Endothelial cell of umbilical vein (primary cell): ENCODE results near the gene PPM1H. TPM values are rescaled to one million over a fixed set of nuclear protein-coding genes. Genes with fewer than 3 reads are reported as not detected.
"Not testable (repeated sequence)": the region's sequence is repeated elsewhere in the genome, so short reads cannot be mapped to it uniquely, and the experiment has no call there.

Experiments used
- BruUV-seq: library from RNA; stranded (reverse); fragments of 400-500 nt; replicated peaks from 2 replicates; lab custom pipeline; 2021; lab: Mats Ljungman, UMichigan
- CTCF ChIA-PET: fragments of 300-600, 350-600 bp; sonication (Branson Sonifier 250); formaldehyde crosslinking; loops from one replicate; lab custom pipeline; 2021; ENCODE audit warnings: antibody characterized with exemption, inconsistent platforms; lab: Charles Lee
- POLR2A ChIA-PET: fragments of 300-600, 350-600 bp; sonication (Branson Sonifier 250); formaldehyde crosslinking; loops from one replicate; lab custom pipeline; 2021; ENCODE audit warnings: antibody characterized with exemption, inconsistent platforms; lab: Charles Lee
- DNase-seq: peaks from one replicate; pipeline ENCODE4 v3.0.0-alpha.2; 2011; ENCODE audit warnings: low read depth, low spot score
- FAIRE-seq: peaks from 2 replicates; lab custom pipeline; 2011; peaks lifted over from hg19 to GRCh38; lab: Jason Lieb, UNC
- H2AFZ ChIP-seq: 2 replicates; pipeline ENCODE4 v1.6.0; 2012; ENCODE audit warnings: low read depth, low read length, control low read depth, inconsistent platforms
- H3K27ac ChIP-seq: 2 replicates; pipeline ENCODE4 v1.5.1; 2011; ENCODE audit warnings: low read depth, mild to moderate bottlenecking, control low read depth, low read length, moderate library complexity; ENCODE audit not compliant: insufficient read depth
- H3K27me3 ChIP-seq, 2 experiments: 2 replicates each; pipeline versions ENCODE4 v1.6.0 to v1.6.1; 2011; ENCODE audit warnings: low read length in 2 of 2, mixed read lengths in 1 of 2; ENCODE audit not compliant: control insufficient read depth in 2 of 2, insufficient read depth in 2 of 2
- H3K36me3 ChIP-seq, 2 experiments: 2 replicates in 1 of 2; 3 replicates in 1 of 2; pipeline ENCODE4 v1.5.1; 2011; ENCODE audit warnings: low read length in 2 of 2, mild to moderate bottlenecking in 1 of 2, moderate library complexity in 1 of 2; ENCODE audit not compliant: control insufficient read depth in 2 of 2, insufficient read depth in 2 of 2; ENCODE audit errors: extremely low read depth in 1 of 2
- H3K4me1 ChIP-seq: 3 replicates; pipeline ENCODE4 v1.5.1; 2011; ENCODE audit warnings: mild to moderate bottlenecking, low read length; ENCODE audit not compliant: control insufficient read depth, insufficient read depth; ENCODE audit errors: extremely low read depth
- H3K4me2 ChIP-seq: 2 replicates; pipeline ENCODE4 v1.6.1; 2011; ENCODE audit warnings: low read length, control low read depth, mixed read lengths; ENCODE audit not compliant: insufficient read depth
- H3K4me3 ChIP-seq, 3 experiments: fragments of 200-600 bp in 1 of 3; sonication (generic), shearing (Covaris generic) in 1 of 3; replicated peaks in 1 of 3; 2 replicates each; pipeline ENCODE4 v1.5.1; 2011 to 2016; ENCODE audit warnings: control low read depth in 3 of 3, low read length in 3 of 3, mild to moderate bottlenecking in 2 of 3, inconsistent platforms in 1 of 3, low read depth in 1 of 3, moderate library complexity in 1 of 3; ENCODE audit not compliant: insufficient read depth in 1 of 3
- H3K79me2 ChIP-seq: 2 replicates; pipeline ENCODE4 v1.6.0; 2012; ENCODE audit warnings: low read length, inconsistent platforms; ENCODE audit not compliant: control insufficient read depth, insufficient read depth
- H3K9ac ChIP-seq: replicated peaks from 2 replicates; pipeline ENCODE3; 2011; ENCODE audit warnings: low read length, control low read depth; ENCODE audit not compliant: insufficient read depth; ENCODE audit errors: extremely low read depth
- H3K9me1 ChIP-seq: replicated peaks from 3 replicates; pipeline ENCODE4 v1.6.0; 2011; ENCODE audit warnings: mild to moderate bottlenecking, low read length; ENCODE audit not compliant: control insufficient read depth, insufficient read depth; ENCODE audit errors: extremely low read depth
- H3K9me3 ChIP-seq: replicated peaks from 2 replicates; pipeline ENCODE4 v1.5.1; 2012; ENCODE audit warnings: low read length, inconsistent platforms; ENCODE audit not compliant: control insufficient read depth, insufficient read depth
- H4K20me1 ChIP-seq: replicated peaks from 2 replicates; pipeline ENCODE3; 2011; ENCODE audit warnings: mild to moderate bottlenecking, low read length; ENCODE audit not compliant: control insufficient read depth, insufficient read depth; ENCODE audit errors: extremely low read depth
- EZH2 ChIP-seq: IDR thresholded peaks from 2 replicates; pipeline ENCODE4 v1.6.1; 2012; ENCODE audit warnings: borderline replicate concordance, low read depth, mild to moderate bottlenecking, moderate library complexity, low read length, inconsistent platforms; ENCODE audit not compliant: severe bottlenecking
- JUN ChIP-seq: IDR thresholded peaks from 2 replicates; pipeline ENCODE4 v1.6.1; 2011; ENCODE audit warnings: borderline replicate concordance, low read depth; ENCODE audit not compliant: insufficient read length, insufficient read depth
- POLR2A ChIP-seq: IDR thresholded peaks from 2 replicates; pipeline ENCODE4 v1.6.1; 2012; ENCODE audit warnings: low read depth, mild to moderate bottlenecking, control low read depth, low read length
- POLR2AphosphoS5 ChIP-seq: IDR thresholded peaks from 2 replicates; pipeline ENCODE4 v1.6.1; 2012; ENCODE audit warnings: low read depth, mild to moderate bottlenecking, control low read depth, low read length, moderate library complexity; ENCODE audit not compliant: insufficient read depth
- dilution Hi-C: fragments of 300-500 bp; cut with MboI; formaldehyde crosslinking; loops from one replicate; pipeline ENCODE4 v1.15.0; 2019; ENCODE audit warnings: low sequenced_read_pairs; ENCODE audit not compliant: extremely low pct_ligation_motif_present
- intact Hi-C: fragments of 100-400 bp; cut with micrococcal nuclease; formaldehyde crosslinking; loops from one replicate; pipeline ENCODE4 v1.10.0; 2022
- polyA plus RNA-seq, 4 experiments: library from polyadenylated mRNA; depleted of rRNA in 3 of 4; stranded (reverse) in 3 of 4; unstranded in 1 of 4; fragments of >200 nt; gene quantifications; 2 replicates each; pipeline versions ENCODE4 v1.2.1 to v1.2.3, GENCODE V29; 2011 to 2012; ENCODE audit warnings: missing spikeins in 1 of 4
- total RNA-seq: library from RNA; stranded (reverse); gene quantifications from 2 replicates; pipeline ENCODE4 v1.2.3, GENCODE V29; 2021
- TF ChIP-seq, protein P1 (sequence below): IDR thresholded peaks from 2 replicates; pipeline ENCODE4 v1.6.1; 2011; ENCODE audit not compliant: insufficient read depth, insufficient read length
- TF ChIP-seq, protein P2 (sequence below), 2 donors: IDR thresholded peaks; 1 replicate in 1 of 2; 2 replicates in 1 of 2; pipeline ENCODE4 v1.5.1; 2011; ENCODE audit warnings: low read length in 2 of 2, mild to moderate bottlenecking in 2 of 2, moderate library complexity in 2 of 2, control low read depth in 1 of 2, inconsistent platforms in 1 of 2, low read depth in 1 of 2; ENCODE audit not compliant: insufficient read depth in 1 of 2; ENCODE audit errors: extremely low read depth in 1 of 2

The PPM1H gene
- total and polyA plus RNA-seq, 2 donors (not counting 3 experiments of a cell fraction or from before 2014, with no cell fraction given): 1.0 to 7.2 TPM

DNA sequence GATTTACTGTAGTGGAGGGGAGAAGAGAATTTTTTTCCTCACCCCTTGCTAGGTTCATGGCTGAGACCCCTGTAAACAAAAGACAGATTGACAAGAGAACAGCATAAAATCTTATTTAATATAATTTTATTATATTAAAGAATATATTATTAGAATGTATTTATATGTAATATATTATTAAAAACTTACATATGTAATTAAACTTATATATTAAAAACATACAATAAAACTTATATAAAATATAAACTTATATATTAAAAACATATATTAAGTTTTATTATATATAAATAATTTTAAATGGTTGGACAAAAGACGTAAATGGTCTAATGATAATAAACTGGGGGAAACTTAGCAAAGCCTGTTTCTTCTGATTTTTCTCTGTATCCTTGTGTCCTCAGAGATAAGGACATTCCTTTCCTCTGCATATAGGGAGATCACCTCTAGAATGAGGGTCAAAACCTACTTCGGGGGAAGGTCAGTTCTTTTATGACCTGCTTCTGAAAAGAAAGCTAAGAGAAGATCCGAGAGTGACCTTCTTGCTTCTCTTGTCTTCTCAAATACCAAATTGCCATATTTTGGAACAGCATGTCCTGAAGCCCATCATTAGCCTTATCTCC, 8.9 kb upstream of the PPM1H start:
- H3K27me3 ChIP-seq: peaks cover 3 to 8% of the 10 kb centered on the region in 2 experiments
- POLR2A ChIA-PET: no interaction called here
- H4K20me1 ChIP-seq: no peaks in the 10 kb centered on the region
- H3K9me3 ChIP-seq: no peaks in the 10 kb centered on the region
- H3K36me3 ChIP-seq: no peaks in the 10 kb centered on the region
- BruUV-seq: no TSS peak
- no peaks in the 10 kb centered on the region for H3K4me1 ChIP-seq
- no peak overlapping the region for H3K4me3 ChIP-seq
- no peak for DNase-seq
- dilution Hi-C loops (no loop called here), intact Hi-C loops (no loop called here)
- TF ChIP-seq, protein P1, sequence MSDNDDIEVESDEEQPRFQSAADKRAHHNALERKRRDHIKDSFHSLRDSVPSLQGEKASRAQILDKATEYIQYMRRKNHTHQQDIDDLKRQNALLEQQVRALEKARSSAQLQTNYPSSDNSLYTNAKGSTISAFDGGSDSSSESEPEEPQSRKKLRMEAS: no peak
- TF ChIP-seq POLR2A: no peak
- TF ChIP-seq EZH2: no peak
- no peak for TF ChIP-seq JUN
- TF ChIP-seq POLR2AphosphoS5: no peak
- TF ChIP-seq, protein P2, sequence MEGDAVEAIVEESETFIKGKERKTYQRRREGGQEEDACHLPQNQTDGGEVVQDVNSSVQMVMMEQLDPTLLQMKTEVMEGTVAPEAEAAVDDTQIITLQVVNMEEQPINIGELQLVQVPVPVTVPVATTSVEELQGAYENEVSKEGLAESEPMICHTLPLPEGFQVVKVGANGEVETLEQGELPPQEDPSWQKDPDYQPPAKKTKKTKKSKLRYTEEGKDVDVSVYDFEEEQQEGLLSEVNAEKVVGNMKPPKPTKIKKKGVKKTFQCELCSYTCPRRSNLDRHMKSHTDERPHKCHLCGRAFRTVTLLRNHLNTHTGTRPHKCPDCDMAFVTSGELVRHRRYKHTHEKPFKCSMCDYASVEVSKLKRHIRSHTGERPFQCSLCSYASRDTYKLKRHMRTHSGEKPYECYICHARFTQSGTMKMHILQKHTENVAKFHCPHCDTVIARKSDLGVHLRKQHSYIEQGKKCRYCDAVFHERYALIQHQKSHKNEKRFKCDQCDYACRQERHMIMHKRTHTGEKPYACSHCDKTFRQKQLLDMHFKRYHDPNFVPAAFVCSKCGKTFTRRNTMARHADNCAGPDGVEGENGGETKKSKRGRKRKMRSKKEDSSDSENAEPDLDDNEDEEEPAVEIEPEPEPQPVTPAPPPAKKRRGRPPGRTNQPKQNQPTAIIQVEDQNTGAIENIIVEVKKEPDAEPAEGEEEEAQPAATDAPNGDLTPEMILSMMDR (IDR thresholded peaks at IDR 0.05; ENCODE audit: extremely low read depth in 1 of 2, insufficient read depth in 1 of 2, low read depth in 1 of 2, low read length in 2 of 2): no peak
- CTCF ChIA-PET: interaction anchor here (1.5 kb wide), 1 partner anchor 9 kb away, joined by 4 read pairs; the partner anchor contains the start of gene PPM1H
- H3K27ac ChIP-seq: no peak overlapping the region
- H3K79me2 ChIP-seq: no peaks in the 10 kb centered on the region
- no peak overlapping the region for H2AFZ ChIP-seq
- H3K9me1 ChIP-seq: no peaks in the 10 kb centered on the region
- H3K9ac ChIP-seq: no peak overlapping the region
- no peak overlapping the region for H3K4me2 ChIP-seq
- FAIRE-seq: no peak

DNA sequence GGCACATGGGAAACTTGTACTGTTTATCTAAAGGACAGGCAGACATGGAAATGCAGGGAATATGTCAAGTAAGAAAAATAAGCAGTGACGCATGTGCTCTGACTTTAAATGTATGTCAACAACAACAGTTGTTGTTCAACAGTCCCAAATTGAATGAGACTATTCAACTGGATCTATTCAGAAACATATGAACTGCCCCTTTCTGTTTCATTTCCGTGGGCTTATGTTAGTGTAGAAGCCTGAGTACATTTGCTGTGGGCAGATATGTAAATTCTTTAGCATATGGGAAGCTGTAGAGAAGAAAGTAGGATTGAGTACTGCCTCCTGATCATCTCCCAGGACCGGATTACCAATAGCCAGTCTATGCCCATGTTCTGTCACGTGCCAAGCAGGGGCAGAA, 7.4 kb upstream of the PPM1H start:
- H3K9me3 ChIP-seq, H4K20me1 ChIP-seq, POLR2A ChIA-PET, H3K27me3 ChIP-seq, H3K36me3 ChIP-seq, H3K9me1 ChIP-seq, dilution Hi-C loops, CTCF ChIA-PET, H3K27ac ChIP-seq, H3K9ac ChIP-seq, DNase-seq, BruUV-seq, intact Hi-C loops, H3K79me2 ChIP-seq, H2AFZ ChIP-seq, FAIRE-seq, H3K4me1 ChIP-seq, H3K4me3 ChIP-seq, H3K4me2 ChIP-seq: not testable (repeated sequence)
